Measurements from ENCODE around the gene S100A14. TPM values are rescaled to one million over a fixed set of nuclear protein-coding genes. Genes with fewer than 3 reads are reported as not detected.

Gene S100A14
- total and polyA plus RNA-seq, 2 of the 13 experiments (the other 11 are each of a cell fraction or from before 2014, with no cell fraction given): 1.4 to 7.7 TPM

DNA sequence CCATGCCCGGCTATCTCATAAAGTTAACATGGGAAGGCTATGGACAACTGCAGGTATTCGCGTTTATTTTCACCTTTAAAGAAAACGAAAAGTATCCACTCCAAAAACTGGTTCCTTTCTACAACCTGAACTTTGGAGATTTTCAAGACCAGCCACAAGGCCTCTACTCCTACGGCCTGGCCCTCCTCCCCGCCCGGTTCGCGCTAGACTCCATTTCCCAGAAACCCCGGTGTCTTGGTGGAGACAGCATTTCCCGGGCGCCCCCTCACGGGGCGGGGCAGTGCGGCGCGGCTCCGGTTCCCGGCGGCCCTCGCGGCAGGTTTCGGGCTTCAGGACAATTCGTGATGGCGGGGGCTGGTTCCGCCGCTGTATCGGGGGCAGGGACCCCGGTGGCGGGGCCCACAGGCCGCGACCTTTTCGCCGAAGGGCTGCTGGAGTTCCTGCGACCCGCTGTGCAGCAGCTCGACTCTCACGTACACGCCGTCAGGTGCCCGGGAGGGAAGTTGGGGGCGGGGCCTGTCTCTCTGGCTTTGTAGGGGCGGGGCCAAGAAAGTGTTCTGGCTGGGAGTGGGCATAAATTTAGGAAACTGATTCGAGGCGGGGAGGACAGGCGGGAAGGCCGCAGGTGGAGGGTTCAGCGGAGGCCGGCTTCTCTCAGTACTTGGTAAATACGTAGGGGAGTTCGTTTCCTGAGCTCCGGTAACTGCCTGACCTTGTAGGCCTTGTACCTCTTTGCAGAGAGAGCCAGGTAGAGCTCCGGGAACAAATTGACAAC is 42.5 kb upstream of the S100A14 start, which contains the start of gene SNAPIN (continued):
- TF ChIP-seq, protein P1, sequence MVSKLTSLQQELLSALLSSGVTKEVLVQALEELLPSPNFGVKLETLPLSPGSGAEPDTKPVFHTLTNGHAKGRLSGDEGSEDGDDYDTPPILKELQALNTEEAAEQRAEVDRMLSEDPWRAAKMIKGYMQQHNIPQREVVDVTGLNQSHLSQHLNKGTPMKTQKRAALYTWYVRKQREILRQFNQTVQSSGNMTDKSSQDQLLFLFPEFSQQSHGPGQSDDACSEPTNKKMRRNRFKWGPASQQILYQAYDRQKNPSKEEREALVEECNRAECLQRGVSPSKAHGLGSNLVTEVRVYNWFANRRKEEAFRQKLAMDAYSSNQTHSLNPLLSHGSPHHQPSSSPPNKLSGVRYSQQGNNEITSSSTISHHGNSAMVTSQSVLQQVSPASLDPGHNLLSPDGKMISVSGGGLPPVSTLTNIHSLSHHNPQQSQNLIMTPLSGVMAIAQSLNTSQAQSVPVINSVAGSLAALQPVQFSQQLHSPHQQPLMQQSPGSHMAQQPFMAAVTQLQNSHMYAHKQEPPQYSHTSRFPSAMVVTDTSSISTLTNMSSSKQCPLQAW (CRISPR knock-in tag; IDR thresholded peaks at IDR 0.05): peak; percentile 85
- TF ChIP-seq HDAC2 (CRISPR knock-in tag; IDR thresholded peaks at IDR 0.05) (no peak), ZNF350 (CRISPR knock-in tag; IDR thresholded peaks at IDR 0.05; ENCODE audit: borderline replicate concordance, low read depth) (peak; percentile 81; the same call in 1 of the 2 replicates), SOX13 (IDR thresholded peaks at IDR 0.05) (no peak), SOX13 (CRISPR knock-in tag; conservative IDR thresholded peaks at IDR 0.05 in 1 of 2, IDR thresholded peaks at IDR 0.05 in 1 of 2) (peak in 1 of 2 experiments; percentile 10; a peak in 1 of 4 replicates), SIX4 (CRISPR knock-in tag; IDR thresholded peaks at IDR 0.05) (peak; percentile 26; the same call in 1 of the 2 replicates), FOXC1 (CRISPR knock-in tag; IDR thresholded peaks at IDR 0.05; ENCODE audit: borderline replicate concordance) (peak; percentile 54; the same call in 1 of the 2 replicates), MZF1 (CRISPR knock-in tag; IDR thresholded peaks at IDR 0.05; ENCODE audit: borderline replicate concordance) (no peak), TEAD3 (CRISPR knock-in tag; optimal IDR thresholded peaks at IDR 0.05; ENCODE audit: borderline replicate concordance) (peak; percentile 50), ZNF652 (CRISPR knock-in tag; IDR thresholded peaks at IDR 0.05; ENCODE audit: borderline replicate concordance, low read depth) (no peak), ZNF20 (CRISPR knock-in tag; IDR thresholded peaks at IDR 0.05) (no peak), JARID2 (CRISPR knock-in tag; IDR thresholded peaks at IDR 0.05; ENCODE audit: insufficient replicate concordance) (peak; percentile 33), ZNF230 (CRISPR knock-in tag; IDR thresholded peaks at IDR 0.05) (peak; percentile 53; the same call in 1 of the 2 replicates), ARNTL (CRISPR knock-in tag; IDR thresholded peaks at IDR 0.05) (0 out of 2 replicates have a peak, but pooled peaks have one; percentile 49), HIVEP1 (CRISPR knock-in tag; IDR thresholded peaks at IDR 0.05) (no peak), ELF1 (CRISPR knock-in tag; IDR thresholded peaks at IDR 0.05) (peak; percentile 83), FLYWCH1 (CRISPR knock-in tag; IDR thresholded peaks at IDR 0.05) (no peak)
- TF ChIP-seq, protein P2, sequence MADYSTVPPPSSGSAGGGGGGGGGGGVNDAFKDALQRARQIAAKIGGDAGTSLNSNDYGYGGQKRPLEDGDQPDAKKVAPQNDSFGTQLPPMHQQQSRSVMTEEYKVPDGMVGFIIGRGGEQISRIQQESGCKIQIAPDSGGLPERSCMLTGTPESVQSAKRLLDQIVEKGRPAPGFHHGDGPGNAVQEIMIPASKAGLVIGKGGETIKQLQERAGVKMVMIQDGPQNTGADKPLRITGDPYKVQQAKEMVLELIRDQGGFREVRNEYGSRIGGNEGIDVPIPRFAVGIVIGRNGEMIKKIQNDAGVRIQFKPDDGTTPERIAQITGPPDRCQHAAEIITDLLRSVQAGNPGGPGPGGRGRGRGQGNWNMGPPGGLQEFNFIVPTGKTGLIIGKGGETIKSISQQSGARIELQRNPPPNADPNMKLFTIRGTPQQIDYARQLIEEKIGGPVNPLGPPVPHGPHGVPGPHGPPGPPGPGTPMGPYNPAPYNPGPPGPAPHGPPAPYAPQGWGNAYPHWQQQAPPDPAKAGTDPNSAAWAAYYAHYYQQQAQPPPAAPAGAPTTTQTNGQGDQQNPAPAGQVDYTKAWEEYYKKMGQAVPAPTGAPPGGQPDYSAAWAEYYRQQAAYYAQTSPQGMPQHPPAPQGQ (CRISPR knock-in tag; IDR thresholded peaks at IDR 0.05; ENCODE audit: borderline replicate concordance): no peak
- TF ChIP-seq, protein P3, sequence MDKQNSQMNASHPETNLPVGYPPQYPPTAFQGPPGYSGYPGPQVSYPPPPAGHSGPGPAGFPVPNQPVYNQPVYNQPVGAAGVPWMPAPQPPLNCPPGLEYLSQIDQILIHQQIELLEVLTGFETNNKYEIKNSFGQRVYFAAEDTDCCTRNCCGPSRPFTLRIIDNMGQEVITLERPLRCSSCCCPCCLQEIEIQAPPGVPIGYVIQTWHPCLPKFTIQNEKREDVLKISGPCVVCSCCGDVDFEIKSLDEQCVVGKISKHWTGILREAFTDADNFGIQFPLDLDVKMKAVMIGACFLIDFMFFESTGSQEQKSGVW (CRISPR knock-in tag; IDR thresholded peaks at IDR 0.05; ENCODE audit: borderline replicate concordance): no peak
- TF ChIP-seq, protein P4, sequence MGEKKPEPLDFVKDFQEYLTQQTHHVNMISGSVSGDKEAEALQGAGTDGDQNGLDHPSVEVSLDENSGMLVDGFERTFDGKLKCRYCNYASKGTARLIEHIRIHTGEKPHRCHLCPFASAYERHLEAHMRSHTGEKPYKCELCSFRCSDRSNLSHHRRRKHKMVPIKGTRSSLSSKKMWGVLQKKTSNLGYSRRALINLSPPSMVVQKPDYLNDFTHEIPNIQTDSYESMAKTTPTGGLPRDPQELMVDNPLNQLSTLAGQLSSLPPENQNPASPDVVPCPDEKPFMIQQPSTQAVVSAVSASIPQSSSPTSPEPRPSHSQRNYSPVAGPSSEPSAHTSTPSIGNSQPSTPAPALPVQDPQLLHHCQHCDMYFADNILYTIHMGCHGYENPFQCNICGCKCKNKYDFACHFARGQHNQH (CRISPR knock-in tag; IDR thresholded peaks at IDR 0.05): peak; percentile 73
- TF ChIP-seq, protein P5, sequence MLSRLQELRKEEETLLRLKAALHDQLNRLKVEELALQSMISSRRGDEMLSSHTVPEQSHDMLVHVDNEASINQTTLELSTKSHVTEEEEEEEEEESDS (CRISPR knock-in tag; IDR thresholded peaks at IDR 0.05; ENCODE audit: borderline replicate concordance): no peak

All from HepG2 (cell line).